Ramos (cell line): ENCODE data around the gene KNDC1.
"Not testable (repeated sequence)": the region's sequence is repeated elsewhere in the genome, so short reads cannot be mapped to it uniquely, and the experiment has no call there.

ENCODE experiments used
- in situ Hi-C: fragments of 300-500 bp; cut with MboI; formaldehyde crosslinking; loops from one replicate; pipeline ENCODE4 v1.14.3; 2022; ENCODE audit warnings: low sequenced_read_pairs; ENCODE audit not compliant: unreplicated experiment

The KNDC1 gene

DNA sequence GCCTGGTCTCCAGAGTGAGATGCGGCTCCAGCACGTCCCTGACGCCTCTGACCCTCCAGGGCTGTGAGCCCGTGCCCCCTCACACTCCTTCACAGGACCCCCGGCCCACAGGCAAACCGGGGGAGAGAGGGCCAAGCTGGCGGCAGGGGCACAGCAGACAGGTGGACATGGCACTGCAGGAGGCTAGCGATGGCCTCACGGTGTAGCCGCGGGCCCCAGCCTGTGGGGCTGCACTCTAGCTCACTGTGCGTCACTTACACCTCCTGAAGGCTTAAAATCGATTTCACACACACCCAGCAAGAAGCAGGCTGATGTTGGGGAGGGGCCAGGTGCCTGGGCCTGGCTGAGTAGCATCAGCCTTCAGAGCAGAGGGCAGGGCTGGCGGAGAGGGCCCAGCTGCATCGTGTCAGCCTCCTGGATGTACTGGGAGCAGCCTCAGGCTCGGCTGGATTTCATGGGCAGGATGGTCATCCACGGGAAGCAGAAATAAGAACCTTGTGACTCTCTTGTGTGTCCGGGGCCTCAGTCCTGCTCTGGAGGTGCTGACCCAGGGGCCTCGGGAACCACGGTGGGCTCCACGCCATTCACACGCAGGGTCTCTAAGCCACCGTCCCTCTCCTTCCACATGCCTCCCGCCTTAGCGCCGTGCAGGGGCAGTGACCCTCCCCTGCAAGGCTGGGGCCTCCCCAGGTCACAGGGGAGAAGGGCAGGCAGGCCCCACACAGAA, 19.4 kb upstream of the KNDC1 start:
- in situ Hi-C loops: no loop called here

DNA sequence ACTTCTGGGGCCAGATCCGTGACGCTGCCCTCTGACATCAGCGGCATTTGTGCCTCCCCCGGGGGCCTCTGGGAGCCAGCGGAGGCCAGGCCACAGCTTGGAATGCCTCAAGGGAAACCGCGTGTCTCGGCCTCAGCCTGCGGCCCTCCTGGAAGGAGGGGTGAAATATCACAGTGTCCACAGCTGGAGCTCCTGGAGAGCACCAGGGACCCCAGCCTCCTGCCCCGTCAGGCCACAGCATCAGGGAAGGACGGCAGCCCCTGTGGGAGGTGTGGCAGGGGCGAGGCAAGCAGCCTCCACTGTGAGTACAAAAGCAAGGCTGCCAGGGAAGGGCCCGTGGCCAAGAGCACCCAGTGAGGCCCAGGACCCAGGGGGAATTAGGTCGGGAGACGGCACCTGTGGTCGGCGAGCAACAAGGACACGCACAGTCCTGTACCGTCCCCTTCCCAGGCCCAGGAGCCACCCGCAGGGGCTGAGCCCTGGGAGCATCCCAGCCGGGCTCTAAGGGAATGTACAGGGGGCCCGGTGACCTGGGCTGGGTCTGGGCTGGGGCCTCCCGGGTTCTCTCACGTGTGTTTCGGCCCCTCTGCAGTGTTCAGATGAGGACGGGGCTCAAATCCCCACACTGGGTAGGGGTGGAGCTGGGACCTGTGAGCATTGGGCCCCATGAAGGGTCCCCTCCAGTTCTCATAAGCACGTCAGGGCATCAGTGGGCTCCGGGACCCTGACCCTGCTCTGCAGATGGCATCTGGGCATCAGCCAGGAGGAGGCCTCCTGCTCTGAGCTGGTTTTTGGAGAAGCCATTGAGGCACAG, 18.7 kb upstream of the KNDC1 start:
- in situ Hi-C loops: no loop called here

DNA sequence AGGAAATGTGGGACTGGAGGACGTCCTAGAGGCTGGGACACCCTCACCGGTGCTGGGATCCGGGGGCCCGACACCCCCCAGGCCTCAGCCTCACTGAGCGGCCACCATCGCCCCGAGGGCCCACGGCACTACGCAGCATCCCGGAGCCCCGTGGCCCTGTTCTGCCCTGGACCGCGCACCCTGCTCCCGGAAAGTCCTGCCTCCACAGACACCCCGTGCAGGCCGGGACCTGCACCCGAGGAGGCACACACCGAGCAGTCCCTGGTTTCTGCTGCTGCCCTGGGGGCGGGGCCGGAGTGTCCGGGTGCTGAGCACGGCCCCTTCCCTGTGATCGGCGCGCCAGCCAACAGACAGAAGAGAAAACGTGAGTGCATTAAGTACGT, 18.1 kb upstream of the KNDC1 start:
- in situ Hi-C loops: no loop called here

DNA sequence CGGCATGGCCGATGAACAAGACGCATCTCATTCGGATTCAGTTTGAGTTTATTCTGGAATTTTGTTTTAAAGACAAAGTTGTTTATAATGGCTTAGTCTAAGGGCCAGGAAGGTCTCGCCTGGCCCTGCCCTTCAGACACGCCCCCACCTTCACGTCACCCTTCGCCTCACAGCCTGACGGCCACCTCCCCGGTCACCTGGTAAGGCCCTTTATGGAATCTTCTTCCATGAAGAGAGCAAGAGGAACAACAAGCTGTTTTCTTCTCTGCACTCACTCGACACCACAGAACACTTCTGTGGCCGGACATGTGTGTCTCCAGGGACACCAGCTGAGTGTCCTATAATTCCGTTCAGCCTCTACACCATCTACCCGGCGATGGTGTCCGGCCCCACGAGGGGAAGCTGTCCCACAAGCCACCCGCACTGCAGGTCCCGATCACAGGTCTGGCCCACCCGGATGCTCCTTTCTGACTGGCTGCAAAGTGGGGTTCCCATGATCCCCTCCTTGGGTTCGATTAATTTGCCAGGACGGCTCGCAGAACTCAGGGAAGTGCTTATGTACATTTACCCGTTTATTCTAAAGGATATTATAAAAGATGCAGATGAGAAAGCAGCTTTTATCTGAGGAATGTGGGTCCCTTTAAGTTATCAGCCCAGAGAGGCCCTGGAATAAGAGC, 17.4 kb upstream of the KNDC1 start:
- in situ Hi-C loops: no loop called here

DNA sequence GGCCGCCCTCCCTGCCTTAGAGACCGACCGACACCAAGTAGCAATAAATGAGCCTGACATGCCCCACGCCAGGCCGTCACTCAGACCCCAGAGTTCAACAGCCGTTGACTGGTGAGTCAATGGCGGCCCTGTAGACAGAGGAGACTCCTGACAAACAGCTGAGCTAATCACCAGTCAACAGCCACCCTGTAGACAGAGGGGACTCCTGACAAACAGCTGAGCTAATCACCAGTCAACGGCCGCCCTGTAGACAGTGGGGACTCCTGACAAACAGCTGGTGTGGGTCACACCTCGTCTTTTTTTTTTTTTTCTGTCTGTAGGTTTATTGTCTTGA, 16.9 kb upstream of the KNDC1 start:
- in situ Hi-C loops: no loop called here

DNA sequence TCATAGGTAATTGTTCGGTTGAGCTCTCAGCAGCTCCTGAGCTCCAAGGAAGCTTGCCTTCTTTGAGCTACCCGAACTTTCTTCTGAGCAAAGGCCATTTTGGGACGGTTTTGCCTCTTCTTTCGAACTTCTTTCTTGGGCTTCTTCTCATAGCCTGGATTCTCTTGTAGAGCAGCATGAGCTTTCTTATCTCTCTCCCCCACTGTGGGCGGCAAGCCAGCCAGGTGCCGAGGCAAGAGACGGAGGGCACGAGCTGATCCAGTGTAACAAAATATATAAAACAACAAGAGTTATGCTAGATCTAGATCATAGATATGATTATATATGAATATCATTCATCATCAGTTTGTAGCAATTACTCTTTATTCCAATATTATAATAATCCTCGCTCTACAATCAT, 16.5 kb upstream of the KNDC1 start:
- in situ Hi-C loops: no loop called here

DNA sequence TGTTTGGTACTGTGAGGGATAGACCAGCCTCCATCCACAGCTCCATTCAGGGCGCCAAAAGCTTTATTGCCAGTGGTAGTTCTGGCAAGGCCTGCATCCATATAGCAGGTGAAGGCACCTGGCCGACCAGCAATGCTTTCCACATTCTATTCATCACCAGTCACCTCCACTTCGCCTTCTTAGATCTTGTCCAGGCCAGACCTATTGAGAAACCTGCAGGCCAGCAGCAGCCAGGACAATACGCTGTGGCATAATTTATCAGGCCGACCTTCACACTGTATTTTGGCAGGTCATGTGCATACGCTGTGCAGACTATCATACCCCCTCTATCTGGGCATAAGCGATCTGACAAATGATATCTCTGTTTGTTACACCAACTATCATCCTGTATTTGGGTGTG, 15.2 kb upstream of the KNDC1 start:
- in situ Hi-C loops: no loop called here

DNA sequence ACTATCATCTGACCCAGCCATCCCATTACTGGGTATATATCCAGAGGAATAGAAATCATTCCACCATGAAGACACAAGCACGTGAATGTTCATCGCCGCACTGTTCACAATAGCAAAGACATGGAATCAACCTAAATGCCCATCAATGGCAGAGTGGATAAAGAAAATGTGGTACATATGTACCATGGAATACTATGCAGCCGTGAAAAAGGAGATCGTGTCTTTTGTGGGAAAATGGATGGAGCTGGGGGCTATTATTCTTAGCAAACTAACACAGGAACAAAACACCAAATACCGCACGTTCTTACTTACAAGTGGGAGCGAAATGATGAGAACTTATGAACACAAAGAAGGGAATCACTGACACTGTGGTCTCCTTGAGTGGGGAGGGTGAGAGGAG, 9.8 kb upstream of the KNDC1 start:
- in situ Hi-C loops: no loop called here

DNA sequence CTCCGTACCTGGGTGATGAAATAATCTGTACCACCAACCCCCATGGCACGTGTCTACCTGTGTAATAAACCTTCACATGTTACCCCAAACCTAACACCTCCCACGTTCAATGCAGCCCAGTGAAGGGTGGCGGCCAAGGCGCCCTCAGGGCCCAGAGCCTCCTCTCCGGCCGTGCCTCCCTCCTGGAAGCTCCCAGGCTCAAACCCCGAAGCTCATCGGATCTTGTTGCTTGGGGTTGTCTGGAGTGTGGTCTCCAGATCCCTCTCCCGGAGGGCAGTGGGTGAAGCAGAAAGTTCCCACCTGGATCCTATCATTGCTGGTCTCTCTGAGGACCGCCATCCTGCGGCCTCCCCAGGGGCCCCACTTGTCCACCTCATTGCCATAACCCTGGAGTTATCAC, 9.4 kb upstream of the KNDC1 start:
- in situ Hi-C loops: no loop called here

DNA sequence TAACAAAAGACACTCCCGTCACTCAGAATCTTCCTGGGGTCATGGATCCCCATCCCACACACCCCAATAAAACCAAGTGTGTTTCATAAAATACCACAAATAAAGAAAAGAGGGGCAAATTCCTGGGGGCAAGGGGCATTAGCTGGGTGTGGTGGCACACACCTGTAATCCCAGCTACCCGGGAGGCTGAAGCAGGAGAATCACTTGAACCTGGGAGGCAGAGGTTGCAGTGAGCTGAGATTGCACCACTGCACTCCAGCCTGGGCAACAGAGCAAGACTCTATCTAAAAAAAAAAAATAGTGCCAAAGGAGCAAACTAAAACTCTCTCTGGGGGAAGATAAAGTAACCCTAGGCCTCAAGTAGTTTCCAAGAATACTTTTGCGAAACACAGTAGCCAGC, 8.9 kb upstream of the KNDC1 start:
- in situ Hi-C loops: not testable (repeated sequence)

DNA sequence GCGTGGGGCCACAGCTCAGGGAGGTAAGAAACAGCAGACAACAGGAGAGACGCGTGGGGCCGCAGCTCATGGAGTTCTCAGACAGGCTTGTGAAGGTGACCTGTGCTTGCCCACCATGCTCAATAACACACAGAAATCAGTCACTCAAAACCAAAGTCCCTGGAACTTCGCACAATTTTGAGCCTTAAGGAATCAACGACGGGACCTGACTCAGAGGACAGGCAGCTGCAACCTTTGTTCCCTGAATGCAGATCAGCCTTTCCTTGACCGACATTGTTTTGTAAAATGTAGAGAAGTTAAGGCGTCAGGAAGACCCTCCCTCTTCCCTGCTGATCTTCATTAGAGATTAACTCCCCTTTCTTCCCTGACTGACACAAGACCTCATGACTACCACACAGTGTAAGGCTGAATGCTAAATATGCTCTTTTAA, 8.5 kb upstream of the KNDC1 start:
- in situ Hi-C loops: no loop called here

DNA sequence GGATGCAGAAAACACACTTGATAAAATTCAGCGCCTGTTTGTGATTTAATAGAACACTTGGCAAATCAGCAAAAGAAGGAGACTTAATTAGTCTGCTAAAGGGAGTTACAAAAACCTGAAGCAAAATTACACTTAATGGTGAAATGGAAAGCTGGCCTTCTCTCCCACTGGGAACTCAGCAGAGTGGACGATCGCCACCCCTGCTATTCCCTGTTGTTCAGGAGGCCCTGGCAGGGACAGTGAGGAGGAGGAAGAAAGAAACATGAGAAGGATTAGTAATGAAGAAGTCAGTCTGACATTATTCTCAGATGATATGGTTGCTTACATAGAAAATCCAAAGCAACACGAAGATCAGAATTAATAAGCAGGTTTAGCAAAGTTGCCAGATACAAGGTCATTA, 5.6 kb upstream of the KNDC1 start:
- in situ Hi-C loops: no loop called here

DNA sequence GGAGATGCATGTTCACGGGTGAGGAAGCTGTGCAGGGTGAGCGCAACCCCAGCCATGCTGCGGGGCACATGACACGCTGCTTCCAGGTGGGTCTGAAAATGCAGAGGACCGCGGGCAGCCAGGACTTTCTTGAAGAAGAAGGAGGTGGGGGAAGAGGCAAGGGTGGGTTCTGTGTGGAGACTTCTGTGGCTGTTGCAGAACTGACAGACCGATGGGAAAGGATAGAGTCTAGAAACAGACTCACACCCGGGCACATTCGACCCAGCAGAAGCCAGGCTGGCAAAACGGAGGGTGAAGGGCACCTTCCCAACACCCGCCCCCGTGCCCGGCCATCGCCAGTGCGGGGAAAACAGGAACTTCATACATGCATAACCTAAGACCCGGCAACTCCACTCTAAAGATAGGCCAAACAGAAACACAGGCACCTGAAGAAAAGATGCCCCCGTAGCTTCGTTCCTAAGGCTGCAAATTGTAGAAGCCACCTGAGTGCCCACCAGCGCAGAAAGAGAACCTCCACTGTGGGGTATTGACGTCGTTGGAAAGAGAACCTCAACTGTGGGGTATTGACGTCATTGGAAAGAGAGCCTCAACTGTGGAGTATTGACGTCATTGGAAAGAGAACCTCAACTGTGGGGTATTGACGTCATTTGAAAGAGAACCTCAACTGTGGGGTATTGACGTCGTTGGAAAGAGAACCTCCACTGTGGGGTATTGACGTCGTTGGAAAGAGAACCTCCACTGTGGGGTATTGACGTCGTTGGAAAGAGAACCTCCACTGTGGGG, 4.8 kb upstream of the KNDC1 start:
- in situ Hi-C loops: no loop called here

DNA sequence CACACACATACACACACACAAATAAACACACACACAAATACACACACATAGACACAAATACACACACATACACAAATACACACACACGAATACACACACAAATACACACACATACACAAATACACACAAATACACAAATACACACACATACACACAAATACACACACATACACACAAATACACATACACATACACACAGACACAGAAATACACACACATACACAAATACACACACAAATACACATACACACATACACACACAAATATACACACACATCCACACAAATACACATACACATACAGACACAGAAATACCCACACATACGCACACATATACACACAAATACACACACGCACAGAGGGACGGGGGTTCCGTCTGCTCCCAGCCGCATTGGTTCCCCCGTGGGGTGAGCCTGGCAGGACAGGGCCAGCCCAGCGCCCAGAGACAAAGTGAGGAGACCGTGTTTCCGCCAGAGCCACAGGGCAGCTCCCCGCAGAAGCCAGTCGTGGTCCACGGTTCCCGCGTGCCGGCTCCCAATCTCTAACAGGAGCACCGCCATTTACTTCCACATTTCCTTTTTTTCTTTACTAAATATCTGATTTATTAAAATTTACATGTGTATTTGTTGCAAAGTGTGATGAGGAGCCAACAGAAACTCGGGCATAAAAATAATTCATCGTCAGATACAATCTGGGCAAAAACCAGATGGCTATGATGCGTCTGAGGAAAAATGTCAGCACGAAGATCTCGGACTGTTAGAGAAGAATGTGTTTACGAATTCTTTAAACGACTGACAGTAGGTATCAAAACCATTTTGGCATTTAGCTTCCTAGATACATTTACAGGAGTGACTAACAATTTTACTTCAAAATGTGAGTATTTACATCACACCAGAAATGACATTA, 3.1 kb upstream of the KNDC1 start:
- in situ Hi-C loops: no loop called here

DNA sequence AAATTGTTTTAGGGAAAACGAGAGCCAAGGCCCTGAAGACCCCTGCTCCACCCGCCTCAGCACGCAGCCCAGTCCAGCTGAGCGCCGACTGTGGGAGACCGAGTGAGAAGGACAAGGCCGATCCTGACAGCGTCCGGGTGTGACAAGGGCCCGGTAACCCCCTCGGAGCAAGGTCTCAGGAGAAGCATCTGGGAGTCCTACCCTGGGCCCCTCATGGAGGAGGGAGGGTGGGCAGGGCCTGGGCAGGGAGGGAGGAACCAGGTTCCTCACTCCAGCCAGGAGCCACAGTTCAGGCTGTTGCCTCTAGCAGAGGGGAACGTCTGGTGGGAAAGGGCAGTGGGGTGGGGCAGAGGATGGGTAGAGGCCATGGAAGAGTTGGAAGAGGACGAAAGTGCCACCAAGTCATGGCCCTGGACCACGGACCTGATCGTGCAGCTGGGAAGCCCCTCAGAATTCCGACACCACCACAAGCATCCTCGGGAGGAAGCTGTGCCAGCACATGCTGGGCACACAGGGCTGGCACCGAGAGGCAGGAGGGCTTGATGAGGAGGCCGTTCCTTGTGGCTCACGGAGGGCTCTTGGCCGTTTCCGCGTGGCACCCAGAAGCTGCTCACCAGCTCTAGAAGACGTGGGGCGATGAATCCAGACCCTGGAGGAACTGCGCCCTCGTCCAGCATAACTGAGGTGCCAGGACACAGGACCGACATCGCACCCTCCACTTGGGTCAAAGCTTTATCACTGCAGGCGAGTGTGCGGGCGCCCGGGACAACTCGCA, 2.2 kb upstream of the KNDC1 start:
- in situ Hi-C loops: no loop called here

DNA sequence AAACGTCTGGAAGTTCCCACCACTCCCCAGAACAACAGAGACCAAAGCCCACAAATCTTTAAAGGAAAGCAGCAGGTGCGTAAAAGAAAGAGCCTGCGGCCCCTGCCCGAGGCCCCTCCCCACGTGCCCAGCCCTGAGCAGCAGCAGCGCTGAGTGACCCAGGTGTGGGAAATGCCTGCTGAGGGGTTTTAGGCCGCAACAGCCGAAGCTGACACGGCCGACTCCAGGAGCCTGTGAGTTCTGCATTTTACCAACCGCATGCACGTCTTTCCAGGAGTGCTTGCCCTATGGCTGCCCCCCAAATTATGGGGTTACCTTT, 1.6 kb upstream of the KNDC1 start:
- in situ Hi-C loops: no loop called here

DNA sequence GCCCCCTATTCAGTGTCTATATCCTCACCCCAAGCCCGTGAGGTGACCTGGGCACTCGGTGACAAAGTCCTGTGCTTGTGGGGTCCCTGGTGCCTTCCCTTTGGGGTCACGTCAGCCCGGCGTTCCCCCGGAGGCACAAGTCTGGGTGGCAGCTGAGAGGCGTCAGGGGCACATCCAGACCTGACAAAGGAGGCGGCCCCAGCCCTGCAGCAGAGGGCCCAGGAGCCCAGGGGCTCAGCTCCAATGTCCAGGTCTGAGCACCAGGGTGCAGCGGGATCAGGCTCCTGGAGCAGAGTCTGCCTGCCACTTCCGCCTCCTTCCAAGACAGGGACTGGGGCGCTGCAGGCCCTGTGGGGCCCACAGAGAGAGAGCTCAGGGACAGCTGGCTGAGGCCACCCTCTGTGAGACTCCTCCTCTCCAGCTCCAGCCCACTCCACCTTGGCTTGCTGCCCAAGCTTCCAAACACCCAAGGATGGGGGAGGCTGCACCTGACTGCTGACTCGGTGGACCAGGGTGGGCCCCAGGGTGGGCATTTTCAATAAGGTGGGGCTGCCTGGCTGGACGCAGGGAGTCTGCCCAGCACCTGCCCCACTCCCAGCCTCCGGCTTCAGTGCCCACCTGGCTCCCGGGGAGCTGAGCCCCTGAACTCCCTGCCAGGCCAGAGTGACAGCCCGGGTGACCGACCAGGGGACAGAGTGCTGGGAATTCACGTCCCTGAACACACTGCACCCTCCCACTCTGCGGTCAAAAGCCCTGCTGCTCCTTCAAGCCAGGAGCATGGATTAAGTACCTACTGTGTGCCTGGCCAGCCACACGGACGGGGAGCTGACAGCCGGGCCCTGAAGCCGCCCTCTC, 1.0 kb upstream of the KNDC1 start:
- in situ Hi-C loops: no loop called here

DNA sequence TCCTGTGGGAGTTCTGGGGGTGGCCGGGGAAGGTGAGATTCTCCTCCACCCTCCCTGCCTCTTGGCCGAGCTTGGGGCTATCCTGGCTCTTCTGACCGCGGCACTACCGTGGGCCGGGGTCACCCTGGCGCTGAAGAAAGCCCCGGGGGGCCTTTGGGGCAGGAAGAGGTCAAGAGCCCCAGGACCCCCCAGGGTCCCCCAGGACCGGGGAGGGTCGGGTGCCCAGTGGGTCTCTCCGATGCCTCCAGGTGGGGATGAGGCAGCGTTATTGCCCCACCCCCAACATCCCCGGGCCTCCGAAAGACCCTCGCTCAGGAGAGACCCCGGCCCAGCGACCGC, 439 bp upstream of the KNDC1 start:
- in situ Hi-C loops: no loop called here
